IPS DF 6.9 (cell line): ENCODE data around the gene EIF4H.
"Not testable (repeated sequence)": the region's sequence is repeated elsewhere in the genome, so short reads cannot be mapped to it uniquely, and the experiment has no call there.

Experiments
- DNase-seq: peaks from one replicate; pipeline ENCODE4 v3.0.0-alpha.2; 2013; ENCODE audit warnings: low read depth, low spot score
- H3K27ac ChIP-seq: one replicate; pipeline ENCODE4 v1.5.1; 2013; ENCODE audit warnings: low read length, control low read depth
- H3K27me3 ChIP-seq: 2 replicates; pipeline ENCODE4 v1.6.1; 2013; ENCODE audit warnings: mild to moderate bottlenecking, low read length; ENCODE audit not compliant: control insufficient read depth, insufficient read depth
- H3K36me3 ChIP-seq: 2 replicates; pipeline ENCODE4 v1.6.1; 2013; ENCODE audit warnings: low read length; ENCODE audit not compliant: control insufficient read depth, insufficient read depth
- H3K4me1 ChIP-seq: 2 replicates; pipeline ENCODE4 v1.6.1; 2013; ENCODE audit warnings: low read length; ENCODE audit not compliant: control insufficient read depth, insufficient read depth
- H3K4me3 ChIP-seq: 2 replicates; pipeline ENCODE4 v1.5.1; 2013; ENCODE audit warnings: mild to moderate bottlenecking, low read length
- H3K9me3 ChIP-seq: 2 replicates; pipeline ENCODE4 v1.6.1; 2013; ENCODE audit warnings: low read length, inconsistent platforms; ENCODE audit not compliant: control insufficient read depth, insufficient read depth
- WGBS: extraction: QIAGEN DNeasy Blood & Tissue Kit; methylation state at CpG from one replicate; pipeline ENCODE4 v1.1.7; 2013; ENCODE audit warnings: mixed read lengths, missing lambda C conversion rate; ENCODE audit not compliant: insufficient read length, insufficient coverage; 5-methylcytosine and 5-hydroxymethylcytosine counted together

Gene EIF4H

GRCh38 chr7:74185016-74185415, 10.9 kb downstream of the EIF4H start:
- H3K36me3 ChIP-seq = peaks cover 17% of the 10 kb centered on the region
- H3K27me3 ChIP-seq = no peaks in the 10 kb centered on the region
- no peaks in the 10 kb centered on the region for H3K9me3 ChIP-seq
- H3K4me3 ChIP-seq = no peak overlapping the region
- no peak overlapping the region for H3K27ac ChIP-seq
- WGBS = 100% methylated on average over 2 of the region's 6 CpGs
- DNase-seq = no peak
- H3K4me1 ChIP-seq = no peaks in the 10 kb centered on the region

- Histone ChIP-seq H3K27ac (no peak overlapping the region), H3K4me3 (no peak overlapping the region), H3K36me3 (peaks cover 20% of the 10 kb centered on the region), H3K4me1 (no peaks in the 10 kb centered on the region), H3K27me3 (no peaks in the 10 kb centered on the region), H3K9me3 (no peaks in the 10 kb centered on the region)
- DNase-seq = no peak
- no CpG with 5 or more reads among the region's 5 CpGs for WGBS
Observed at GRCh38 chr7:74185636-74186035, 11.5 kb downstream of the EIF4H start.

- H3K27me3 ChIP-seq = no peaks in the 10 kb centered on the region
- H3K27ac ChIP-seq = no peak overlapping the region
- H3K4me3 ChIP-seq = no peak overlapping the region
- WGBS = no CpG with 5 or more reads among the region's 11 CpGs
- no peaks in the 10 kb centered on the region for H3K4me1 ChIP-seq
- no peak for DNase-seq
- H3K36me3 ChIP-seq = peaks cover 25% of the 10 kb centered on the region
- no peaks in the 10 kb centered on the region for H3K9me3 ChIP-seq
Observed at GRCh38 chr7:74187915-74188675, 13.9 kb downstream of the EIF4H start.

- Histone ChIP-seq H3K9me3 (no peaks in the 10 kb centered on the region), H3K27me3 (no peaks in the 10 kb centered on the region), H3K36me3 (peaks cover 38% of the 10 kb centered on the region), H3K4me3 (no peak overlapping the region), H3K4me1 (no peaks in the 10 kb centered on the region), H3K27ac (no peak overlapping the region)
- DNase-seq = no peak
- no CpG with 5 or more reads among the region's 7 CpGs for WGBS
Observed at GRCh38 chr7:74190259-74190658, 16.1 kb downstream of the EIF4H start.

- no CpG with 5 or more reads among the region's 9 CpGs for WGBS
Observed at GRCh38 chr7:74191231-74191630, 17.1 kb downstream of the EIF4H start.

DNA sequence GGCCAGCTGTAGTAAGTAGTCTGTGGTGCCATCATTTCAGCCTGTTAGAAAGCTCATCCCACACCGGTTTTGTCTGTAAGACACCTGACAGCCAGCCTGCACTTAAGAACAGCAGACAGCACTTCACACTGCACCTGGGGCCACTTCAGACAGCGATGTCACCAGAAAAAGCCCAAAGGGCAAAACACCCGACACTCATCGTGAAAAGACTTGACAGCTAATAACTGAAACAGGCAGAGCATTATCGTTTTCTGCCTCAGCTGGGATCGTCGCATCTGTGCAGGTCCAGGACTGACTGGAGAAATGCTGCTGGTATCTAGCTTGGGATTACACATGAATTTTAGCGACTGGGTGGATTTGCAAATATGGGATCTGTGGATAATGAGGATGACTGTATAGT, 18.9 kb downstream of the EIF4H start:
- Histone ChIP-seq H3K4me3 (no peak overlapping the region), H3K27me3 (no peaks in the 10 kb centered on the region), H3K27ac (no peak overlapping the region), H3K4me1 (no peaks in the 10 kb centered on the region), H3K36me3 (peaks cover 42% of the 10 kb centered on the region), H3K9me3 (no peaks in the 10 kb centered on the region)
- no CpG with 5 or more reads among the region's 8 CpGs for WGBS
- no peak for DNase-seq

More at GRCh38 chr7:74191231-74191630, 17.1 kb downstream of the EIF4H start:
- no peak for DNase-seq
- H3K9me3 ChIP-seq = no peaks in the 10 kb centered on the region
- no peak overlapping the region for H3K4me3 ChIP-seq
- H3K36me3 ChIP-seq = peaks cover 40% of the 10 kb centered on the region
- H3K4me1 ChIP-seq = no peaks in the 10 kb centered on the region
- H3K27ac ChIP-seq = no peak overlapping the region
- no peaks in the 10 kb centered on the region for H3K27me3 ChIP-seq

GRCh38 chr7:74193913-74194312, 19.8 kb downstream of the EIF4H start:
- Histone ChIP-seq H3K27ac (no peak overlapping the region), H3K4me1 (no peaks in the 10 kb centered on the region), H3K36me3 (peaks cover 33% of the 10 kb centered on the region), H3K9me3 (no peaks in the 10 kb centered on the region), H3K27me3 (no peaks in the 10 kb centered on the region), H3K4me3 (no peak overlapping the region)
- no CpG with 5 or more reads among the region's 7 CpGs for WGBS
- no peak for DNase-seq

GRCh38 chr7:74194686-74195085, 20.5 kb downstream of the EIF4H start:
- no peak for DNase-seq
- H3K27ac ChIP-seq = no peak overlapping the region
- WGBS = no CpG with 5 or more reads among the region's 14 CpGs
- no peaks in the 10 kb centered on the region for H3K4me1 ChIP-seq
- H3K9me3 ChIP-seq = no peaks in the 10 kb centered on the region
- H3K27me3 ChIP-seq = no peaks in the 10 kb centered on the region
- H3K4me3 ChIP-seq = no peak overlapping the region
- H3K36me3 ChIP-seq = peaks cover 32% of the 10 kb centered on the region

GRCh38 chr7:74195139-74195860, 21.1 kb downstream of the EIF4H start:
- H3K27me3 ChIP-seq, H3K4me3 ChIP-seq, H3K4me1 ChIP-seq, H3K9me3 ChIP-seq, DNase-seq, H3K27ac ChIP-seq: not testable (repeated sequence)
- WGBS = no CpG with 5 or more reads among the region's 23 CpGs
- peaks cover 31% of the 10 kb centered on the region for H3K36me3 ChIP-seq

DNA sequence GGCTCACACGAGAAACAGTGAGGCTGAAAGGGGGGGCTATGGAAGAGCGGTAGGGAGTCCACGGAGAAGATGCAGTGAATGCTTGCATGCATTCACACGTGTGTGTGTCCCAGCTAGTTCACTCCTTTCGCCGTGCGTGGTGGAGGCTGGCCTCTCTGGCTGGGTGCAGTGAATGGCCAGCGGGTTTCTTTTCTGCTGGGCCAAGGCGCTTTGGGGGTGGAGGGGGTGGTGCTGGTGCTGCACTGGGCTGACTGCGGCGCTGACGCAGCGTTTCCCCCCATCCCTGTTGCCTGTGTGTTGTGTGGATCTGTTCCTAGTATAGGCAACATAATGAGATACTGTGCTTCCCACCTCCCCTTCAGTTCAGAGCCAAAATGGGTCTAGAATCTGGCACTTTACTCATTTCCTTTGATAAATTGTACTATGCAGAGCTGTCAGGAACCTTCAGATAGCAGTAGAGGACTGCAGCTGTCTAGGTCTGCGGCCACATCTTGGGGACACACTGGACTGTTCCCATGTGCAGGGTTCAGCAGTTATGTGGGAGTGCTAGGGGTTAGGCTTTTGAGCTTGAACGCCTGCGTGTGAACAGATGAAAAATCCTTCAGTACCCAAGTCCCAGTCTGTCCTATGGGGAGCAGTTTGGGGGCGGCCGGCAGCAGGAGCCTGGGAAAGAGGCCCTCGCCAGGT, 22.0 kb downstream of the EIF4H start:
- H3K9me3 ChIP-seq, H3K27ac ChIP-seq, H3K4me1 ChIP-seq, H3K27me3 ChIP-seq, DNase-seq, H3K4me3 ChIP-seq: not testable (repeated sequence)
- WGBS = no CpG with 5 or more reads among the region's 19 CpGs
- H3K36me3 ChIP-seq = peaks cover 27% of the 10 kb centered on the region
